B cell (primary cell): ENCODE data around the gene MAPKAPK5. TPM values are rescaled to one million over a fixed set of nuclear protein-coding genes. Genes with fewer than 3 reads are reported as not detected.

ENCODE experiments used
- ATAC-seq: fragments of 200-7000 bp; cut with Tn5 transposase; one replicate; pipeline ENCODE4 v1.10.0; 2021; ENCODE audit warnings: low read depth, mild to moderate bottlenecking, moderate number of reproducible peaks, moderate library complexity
- CTCF ChIA-PET: fragments of 350-600 bp; sonication (Branson Sonifier 250); formaldehyde crosslinking; loops from one replicate; lab custom pipeline; 2021; ENCODE audit warnings: antibody characterized with exemption, inconsistent platforms; lab: Charles Lee
- POLR2A ChIA-PET: fragments of 350-600 bp; sonication (Branson Sonifier 250); formaldehyde crosslinking; loops from one replicate; lab custom pipeline; 2021; ENCODE audit warnings: antibody characterized with exemption; lab: Charles Lee
- DNase-seq: peaks from one replicate; pipeline ENCODE4 v3.0.0; 2013
- H2AFZ ChIP-seq: 2 replicates; pipeline ENCODE4 v1.6.1; 2012; ENCODE audit warnings: mild to moderate bottlenecking, low read depth, low read length; ENCODE audit not compliant: insufficient read depth, poor library complexity, severe bottlenecking
- H3K27ac ChIP-seq, 2 donors: 1 replicate in 1 of 2; 2 replicates in 1 of 2; pipeline ENCODE4 v1.5.1; 2012 to 2013; ENCODE audit warnings: low read length in 2 of 2, mild to moderate bottlenecking in 2 of 2, moderate library complexity in 1 of 2
- H3K27me3 ChIP-seq, 4 experiments: fragments of 200-600 bp in 1 of 4; sonication (generic) in 1 of 4; replicated peaks in 1 of 4; 1 replicate in 2 of 4; 2 replicates in 2 of 4; pipeline versions ENCODE4 v1.6.1 to v1.7.0; 2013 to 2016; ENCODE audit warnings: low read length in 3 of 4, mild to moderate bottlenecking in 2 of 4, mixed read lengths in 1 of 4, moderate library complexity in 1 of 4; ENCODE audit not compliant: insufficient read depth in 4 of 4, control insufficient read depth in 3 of 4; ENCODE audit errors: control extremely low read depth in 1 of 4
- H3K36me3 ChIP-seq, 2 experiments: replicated peaks in 1 of 2; 1 replicate in 1 of 2; 2 replicates in 1 of 2; pipeline versions ENCODE4 v1.6.1 to v1.7.1; 2013; ENCODE audit warnings: low read length in 1 of 2; ENCODE audit not compliant: insufficient read depth in 2 of 2, control insufficient read depth in 1 of 2; ENCODE audit errors: control extremely low read depth in 1 of 2, extremely low read depth in 1 of 2
- H3K4me1 ChIP-seq, 2 donors: fragments of 200-600 bp in 1 of 2; sonication (generic) in 1 of 2; 1 replicate in 1 of 2; 2 replicates in 1 of 2; pipeline versions ENCODE4 v1.5.1 to v1.6.1; 2013 to 2017; ENCODE audit warnings: low read length in 2 of 2; ENCODE audit not compliant: control insufficient read depth in 2 of 2, insufficient read depth in 2 of 2
- H3K4me2 ChIP-seq: replicated peaks from 2 replicates; pipeline ENCODE3; 2012; ENCODE audit warnings: mild to moderate bottlenecking, low read depth, low read length; ENCODE audit not compliant: poor library complexity, severe bottlenecking
- H3K4me3 ChIP-seq, 5 experiments: fragments of 200-600 bp in 1 of 5; sonication (generic) in 1 of 5; 1 replicate in 3 of 5; 2 replicates in 2 of 5; pipeline versions ENCODE4 v1.5.1 to v1.7.0; 2011 to 2016; ENCODE audit warnings: low read length in 4 of 5, mild to moderate bottlenecking in 4 of 5, low read depth in 2 of 5, control low read depth in 1 of 5, moderate library complexity in 1 of 5; ENCODE audit not compliant: insufficient read depth in 1 of 5; ENCODE audit errors: control extremely low read depth in 1 of 5, extremely low read depth in 1 of 5
- H3K79me2 ChIP-seq: fragments of 200-600 bp; sonication (generic); one replicate; pipeline ENCODE4 v1.6.0; 2016; ENCODE audit warnings: low read length; ENCODE audit not compliant: control insufficient read depth, insufficient read depth
- H3K9ac ChIP-seq: fragments of 200-600 bp; sonication (generic); 2 replicates; pipeline ENCODE4 v1.6.1; 2017; ENCODE audit warnings: mild to moderate bottlenecking, low read length, moderate library complexity
- H3K9me3 ChIP-seq, 3 donors: one replicate each; pipeline versions ENCODE4 v1.6.1 to v1.7.1; 2013; ENCODE audit warnings: low read length in 2 of 3; ENCODE audit not compliant: control insufficient read depth in 2 of 3, insufficient read depth in 1 of 3; ENCODE audit errors: control extremely low read depth in 1 of 3
- H4K20me1 ChIP-seq: 2 replicates; pipeline ENCODE4 v1.6.0; 2012; ENCODE audit warnings: mild to moderate bottlenecking, low read length; ENCODE audit not compliant: insufficient read depth, control insufficient read depth, poor library complexity, severe bottlenecking
- H3K27ac Mint-ChIP-seq: one replicate; pipeline ENCODE4 v1.8.0; 2021; ENCODE audit warnings: mixed read lengths
- H3K27me3 Mint-ChIP-seq: one replicate; pipeline ENCODE4 v1.8.0; 2021; ENCODE audit warnings: mixed read lengths
- H3K4me1 Mint-ChIP-seq: one replicate; pipeline ENCODE4 v1.8.0; 2021; ENCODE audit warnings: mixed read lengths
- H3K4me3 Mint-ChIP-seq: one replicate; pipeline ENCODE4 v1.8.0; 2021; ENCODE audit warnings: mixed read lengths
- H3K9me3 Mint-ChIP-seq: one replicate; pipeline ENCODE4 v1.8.0; 2022; ENCODE audit warnings: mixed read lengths; ENCODE audit not compliant: insufficient read depth
- EZH2 ChIP-seq: IDR thresholded peaks from 2 replicates; pipeline ENCODE4 v1.6.1; 2012; ENCODE audit warnings: borderline replicate concordance, low read depth, mild to moderate bottlenecking, moderate library complexity, low read length; ENCODE audit not compliant: insufficient read depth, poor library complexity, severe bottlenecking
- WGBS: methylation state at CpG from one replicate; pipeline ENCODE4 v1.1.5; 2013; ENCODE audit warnings: missing lambda C conversion rate; ENCODE audit not compliant: insufficient coverage; 5-methylcytosine and 5-hydroxymethylcytosine counted together
- intact Hi-C: fragments of 100-400 bp; cut with micrococcal nuclease; formaldehyde crosslinking; loops from one replicate; pipeline ENCODE4 v1.10.0; 2022
- polyA plus RNA-seq: library from polyadenylated mRNA; depleted of rRNA; stranded (reverse); fragments of >200 nt; gene quantifications from 2 replicates; pipeline ENCODE4 v1.2.3, GENCODE V29; 2012
- total RNA-seq, 2 donors: library from RNA; stranded (reverse); fragments of 120-200 nt in 1 of 2; gene quantifications; 1 replicate in 1 of 2; 2 replicates in 1 of 2; pipeline versions ENCODE4 v1.2.3 to v1.2.4, GENCODE V29; 2013 to 2022
- TF ChIP-seq, protein P1 (sequence below): fragments of 200-600 bp; IDR thresholded peaks from one replicate; pipeline ENCODE4 v1.8.0; 2022; ENCODE audit warnings: antibody characterized with exemption, mild to moderate bottlenecking

Gene MAPKAPK5
- total and polyA plus RNA-seq, 2 donors (not counting 1 experiment from before 2014, with no cell fraction given): 60.2 to 64.4 TPM

DNA sequence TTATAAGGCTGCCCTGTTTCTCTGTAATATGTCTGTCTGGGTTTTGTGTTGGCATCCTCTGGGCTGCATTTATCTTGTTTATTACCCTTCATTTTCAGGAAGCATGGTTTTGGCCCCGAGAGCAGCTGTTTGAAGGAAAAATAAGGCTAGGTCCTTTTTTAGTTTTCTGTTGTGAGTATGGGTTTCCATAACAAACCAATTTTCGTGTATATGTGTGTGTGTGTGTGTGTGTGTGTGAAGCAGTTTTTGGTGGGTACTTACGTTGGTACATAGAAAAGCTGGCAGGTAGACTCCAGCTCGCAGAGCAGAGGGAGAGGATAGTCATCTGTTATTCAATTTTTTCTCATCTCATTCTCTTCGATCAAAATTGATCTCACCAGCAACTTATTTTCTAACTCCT is 52.5 kb downstream of the MAPKAPK5 start:
- peaks cover 26 to 56% of the 10 kb centered on the region in 2 experiments for H3K36me3 ChIP-seq
- WGBS: no CpG with 5 or more reads among the region's 5 CpGs
- H4K20me1 ChIP-seq: no peaks in the 10 kb centered on the region
- no peak for ATAC-seq
- H3K79me2 ChIP-seq: no peaks in the 10 kb centered on the region
- no peak overlapping the region for H3K27ac ChIP-seq
- no peaks in the 10 kb centered on the region for H3K9me3 Mint-ChIP-seq
- no peaks in the 10 kb centered on the region for H3K4me1 Mint-ChIP-seq
- intact Hi-C loops: no loop called here
- no peak overlapping the region for H3K4me2 ChIP-seq
- H3K27ac Mint-ChIP-seq: no peak overlapping the region
- no peaks in the 10 kb centered on the region for H3K4me1 ChIP-seq
- no peak overlapping the region for H2AFZ ChIP-seq
- H3K27me3 Mint-ChIP-seq: no peaks in the 10 kb centered on the region
- no peaks in the 10 kb centered on the region for H3K27me3 ChIP-seq
- TF ChIP-seq, protein P1, sequence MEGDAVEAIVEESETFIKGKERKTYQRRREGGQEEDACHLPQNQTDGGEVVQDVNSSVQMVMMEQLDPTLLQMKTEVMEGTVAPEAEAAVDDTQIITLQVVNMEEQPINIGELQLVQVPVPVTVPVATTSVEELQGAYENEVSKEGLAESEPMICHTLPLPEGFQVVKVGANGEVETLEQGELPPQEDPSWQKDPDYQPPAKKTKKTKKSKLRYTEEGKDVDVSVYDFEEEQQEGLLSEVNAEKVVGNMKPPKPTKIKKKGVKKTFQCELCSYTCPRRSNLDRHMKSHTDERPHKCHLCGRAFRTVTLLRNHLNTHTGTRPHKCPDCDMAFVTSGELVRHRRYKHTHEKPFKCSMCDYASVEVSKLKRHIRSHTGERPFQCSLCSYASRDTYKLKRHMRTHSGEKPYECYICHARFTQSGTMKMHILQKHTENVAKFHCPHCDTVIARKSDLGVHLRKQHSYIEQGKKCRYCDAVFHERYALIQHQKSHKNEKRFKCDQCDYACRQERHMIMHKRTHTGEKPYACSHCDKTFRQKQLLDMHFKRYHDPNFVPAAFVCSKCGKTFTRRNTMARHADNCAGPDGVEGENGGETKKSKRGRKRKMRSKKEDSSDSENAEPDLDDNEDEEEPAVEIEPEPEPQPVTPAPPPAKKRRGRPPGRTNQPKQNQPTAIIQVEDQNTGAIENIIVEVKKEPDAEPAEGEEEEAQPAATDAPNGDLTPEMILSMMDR: no peak
- no peak for TF ChIP-seq EZH2
- H3K9ac ChIP-seq: no peak overlapping the region
- H3K9me3 ChIP-seq: no peaks in the 10 kb centered on the region
- no peak overlapping the region for H3K4me3 ChIP-seq
- no peak overlapping the region for H3K4me3 Mint-ChIP-seq
- POLR2A ChIA-PET: no interaction called here
- CTCF ChIA-PET: no interaction called here
- no peak for DNase-seq

DNA sequence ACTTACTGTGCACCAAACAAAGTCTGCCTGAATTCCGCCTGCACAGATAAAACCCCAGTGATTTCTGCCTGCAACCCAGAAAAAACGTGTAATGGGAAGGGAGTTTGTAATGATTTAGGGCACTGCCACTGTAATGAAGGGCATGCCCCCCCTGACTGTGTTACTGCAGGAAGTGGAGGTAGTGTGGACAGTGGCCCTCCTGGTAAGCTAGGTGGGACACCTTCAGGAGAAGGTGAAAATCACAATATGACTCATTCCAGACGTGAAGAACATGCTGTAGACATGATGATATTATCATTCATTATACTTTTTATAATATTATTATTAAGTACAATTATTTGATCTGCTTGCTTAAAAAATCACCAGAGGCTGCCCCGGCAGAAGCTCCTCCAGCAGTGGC is 59.2 kb downstream of the MAPKAPK5 start:
- Histone ChIP-seq H2AFZ (no peak overlapping the region), H3K9ac (no peak overlapping the region), H3K27me3 (no peaks in the 10 kb centered on the region), H3K4me2 (no peak overlapping the region), H3K79me2 (no peaks in the 10 kb centered on the region), H3K4me3 (no peak overlapping the region), H4K20me1 (no peaks in the 10 kb centered on the region), H3K9me3 (peaks cover 0 to under 1% (median 0%) of the 10 kb centered on the region in 3 donors), H3K36me3 (peaks cover 5 to 15% of the 10 kb centered on the region in 2 experiments), H3K27ac (no peak overlapping the region), H3K4me1 (no peaks in the 10 kb centered on the region)
- Mint-ChIP-seq H3K27me3 (no peaks in the 10 kb centered on the region), H3K4me3 (no peak overlapping the region), H3K9me3 (peaks cover 5% of the 10 kb centered on the region), H3K4me1 (no peaks in the 10 kb centered on the region), H3K27ac (no peak overlapping the region)
- no peak for TF ChIP-seq EZH2
- TF ChIP-seq, protein P1: no peak
- POLR2A ChIA-PET: no interaction called here
- DNase-seq (no peak), ATAC-seq (no peak)
- 96% methylated on average over 3 of the region's 4 CpGs for WGBS
- CTCF ChIA-PET: no interaction called here
- intact Hi-C loops: no loop called here
